HL-60 (cell line): ENCODE data around the gene MED15.
"Not testable (repeated sequence)": the region's sequence is repeated elsewhere in the genome, so short reads cannot be mapped to it uniquely, and the experiment has no call there.

Experiments used
- DNase-seq, 2 experiments: peaks; one replicate each; pipeline ENCODE4 v3.0.0-alpha.2; 2010 to 2020; ENCODE audit warnings: low read depth in 1 of 2, low spot score in 1 of 2
- H3K27ac ChIP-seq: fragments of 250-450 bp; sonication (Bioruptor Pico); replicated peaks from 2 replicates; pipeline ENCODE4 v1.5.1; 2020; ENCODE audit warnings: mild to moderate bottlenecking, moderate library complexity
- H3K27me3 ChIP-seq: fragments of 250-450 bp; sonication (Bioruptor Pico); 2 replicates; pipeline ENCODE4 v1.5.1; 2021; ENCODE audit warnings: mild to moderate bottlenecking, moderate library complexity; ENCODE audit not compliant: insufficient read depth, poor library complexity, severe bottlenecking
- H3K4me3 ChIP-seq: replicated peaks from 2 replicates; pipeline ENCODE4 v1.5.1; 2011; ENCODE audit warnings: mild to moderate bottlenecking, control low read depth, low read length; ENCODE audit not compliant: insufficient read depth
- CTCF ChIP-seq: IDR thresholded peaks from one replicate; pipeline ENCODE4 v1.5.1; 2011; ENCODE audit warnings: low read length, control low read depth, inconsistent platforms; ENCODE audit not compliant: insufficient read depth
- GABPA ChIP-seq: IDR thresholded peaks from 2 replicates; pipeline ENCODE4 v1.6.1; 2012; ENCODE audit warnings: low read depth
- POLR2AphosphoS5 ChIP-seq: IDR thresholded peaks from 2 replicates; pipeline ENCODE4 v1.6.1; 2012; ENCODE audit warnings: low read depth
- SPI1 ChIP-seq: IDR thresholded peaks from 2 replicates; pipeline ENCODE4 v1.6.1; 2012; ENCODE audit warnings: low read depth, mild to moderate bottlenecking, borderline replicate concordance
- TF ChIP-seq, protein P1 (sequence below): IDR thresholded peaks from 2 replicates; pipeline ENCODE4 v1.6.1; 2012; ENCODE audit warnings: low read depth; ENCODE audit not compliant: insufficient replicate concordance

The MED15 gene

DNA sequence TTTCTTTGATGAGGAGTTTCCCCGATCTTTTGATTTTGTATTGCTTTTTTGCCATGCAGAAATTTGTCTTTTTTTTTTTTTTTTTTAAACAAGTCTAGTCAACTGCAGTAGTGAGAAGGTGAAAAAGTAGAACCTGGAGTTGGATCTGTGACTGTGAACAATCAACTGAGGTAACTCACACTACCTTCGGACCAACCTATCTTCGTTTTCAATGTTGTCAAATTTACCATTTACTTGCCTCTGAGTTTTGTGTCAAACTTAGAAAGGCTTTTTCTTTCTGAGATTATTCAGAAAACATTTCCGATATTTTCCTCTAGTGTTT lies 32.3 kb upstream of the MED15 start:
- H3K27ac ChIP-seq = no peak overlapping the region
- TF ChIP-seq, protein P1, sequence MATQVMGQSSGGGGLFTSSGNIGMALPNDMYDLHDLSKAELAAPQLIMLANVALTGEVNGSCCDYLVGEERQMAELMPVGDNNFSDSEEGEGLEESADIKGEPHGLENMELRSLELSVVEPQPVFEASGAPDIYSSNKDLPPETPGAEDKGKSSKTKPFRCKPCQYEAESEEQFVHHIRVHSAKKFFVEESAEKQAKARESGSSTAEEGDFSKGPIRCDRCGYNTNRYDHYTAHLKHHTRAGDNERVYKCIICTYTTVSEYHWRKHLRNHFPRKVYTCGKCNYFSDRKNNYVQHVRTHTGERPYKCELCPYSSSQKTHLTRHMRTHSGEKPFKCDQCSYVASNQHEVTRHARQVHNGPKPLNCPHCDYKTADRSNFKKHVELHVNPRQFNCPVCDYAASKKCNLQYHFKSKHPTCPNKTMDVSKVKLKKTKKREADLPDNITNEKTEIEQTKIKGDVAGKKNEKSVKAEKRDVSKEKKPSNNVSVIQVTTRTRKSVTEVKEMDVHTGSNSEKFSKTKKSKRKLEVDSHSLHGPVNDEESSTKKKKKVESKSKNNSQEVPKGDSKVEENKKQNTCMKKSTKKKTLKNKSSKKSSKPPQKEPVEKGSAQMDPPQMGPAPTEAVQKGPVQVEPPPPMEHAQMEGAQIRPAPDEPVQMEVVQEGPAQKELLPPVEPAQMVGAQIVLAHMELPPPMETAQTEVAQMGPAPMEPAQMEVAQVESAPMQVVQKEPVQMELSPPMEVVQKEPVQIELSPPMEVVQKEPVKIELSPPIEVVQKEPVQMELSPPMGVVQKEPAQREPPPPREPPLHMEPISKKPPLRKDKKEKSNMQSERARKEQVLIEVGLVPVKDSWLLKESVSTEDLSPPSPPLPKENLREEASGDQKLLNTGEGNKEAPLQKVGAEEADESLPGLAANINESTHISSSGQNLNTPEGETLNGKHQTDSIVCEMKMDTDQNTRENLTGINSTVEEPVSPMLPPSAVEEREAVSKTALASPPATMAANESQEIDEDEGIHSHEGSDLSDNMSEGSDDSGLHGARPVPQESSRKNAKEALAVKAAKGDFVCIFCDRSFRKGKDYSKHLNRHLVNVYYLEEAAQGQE = no peak
- no peak for TF ChIP-seq CTCF
- TF ChIP-seq SPI1 = no peak
- TF ChIP-seq GABPA = no peak
- no peak for TF ChIP-seq POLR2AphosphoS5
- no peak overlapping the region for H3K4me3 ChIP-seq
- DNase-seq = no peak
- H3K27me3 ChIP-seq = no peaks in the 10 kb centered on the region

DNA sequence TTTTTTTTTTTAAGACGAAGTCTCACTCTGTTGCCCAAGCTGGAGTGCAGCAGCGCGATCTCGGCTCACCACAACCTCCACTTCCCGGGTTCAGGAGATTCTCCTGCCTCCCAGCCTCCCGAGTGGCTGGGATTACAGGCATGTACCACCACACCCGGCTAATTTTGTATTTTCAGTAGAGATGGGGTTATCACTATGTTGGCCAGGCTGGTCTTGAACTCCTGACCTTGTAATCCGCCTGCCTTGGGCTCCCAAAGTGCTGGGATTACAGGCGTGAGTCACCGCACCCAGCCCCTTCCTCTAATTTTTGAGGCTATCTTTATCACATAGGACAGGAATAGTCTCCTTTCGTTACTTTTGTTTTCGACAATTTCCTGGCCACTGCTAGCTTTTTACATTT lies 31.8 kb upstream of the MED15 start:
- not testable (repeated sequence) for DNase-seq, H3K4me3 ChIP-seq, H3K27ac ChIP-seq, H3K27me3 ChIP-seq

GRCh38 chr22:20478059-20478458 lies 29.4 kb upstream of the MED15 start:
- not testable (repeated sequence) for H3K27me3 ChIP-seq, DNase-seq

DNA sequence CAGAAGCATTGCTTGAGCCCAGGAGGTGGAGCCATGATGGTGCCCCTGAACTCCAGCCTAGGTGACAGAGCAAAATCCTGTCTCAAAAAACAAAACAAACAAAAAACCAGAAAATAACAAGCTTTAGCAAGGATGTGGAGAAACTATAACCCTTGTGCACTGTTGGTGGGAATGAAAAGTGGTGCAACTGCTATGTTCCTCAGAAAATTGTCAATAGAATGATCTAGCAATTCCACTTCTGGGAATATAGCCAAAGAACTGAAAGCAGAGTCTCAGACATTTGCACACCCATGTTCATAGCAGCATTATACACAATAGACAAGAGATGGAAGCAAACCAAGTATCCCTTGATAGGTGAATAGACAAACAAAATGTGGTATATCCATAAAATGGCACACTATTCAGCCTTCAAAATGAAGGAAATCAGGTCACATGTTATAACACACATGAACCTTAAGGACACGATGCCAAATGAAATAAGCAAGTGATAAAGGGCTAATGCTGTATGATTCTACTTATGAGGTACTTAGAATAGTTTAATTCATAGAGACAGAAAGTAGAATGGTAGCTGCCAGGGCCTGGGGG lies 27.7 kb upstream of the MED15 start:
- no peaks in the 10 kb centered on the region for H3K27me3 ChIP-seq
- TF ChIP-seq, protein P1 = no peak
- TF ChIP-seq POLR2AphosphoS5 = no peak
- TF ChIP-seq SPI1 = no peak
- no peak for TF ChIP-seq GABPA
- TF ChIP-seq CTCF = no peak
- DNase-seq = no peak
- H3K27ac ChIP-seq = no peak overlapping the region
- H3K4me3 ChIP-seq = no peak overlapping the region

More at GRCh38 chr22:20478059-20478458, 29.4 kb upstream of the MED15 start:
- H3K4me3 ChIP-seq, H3K27ac ChIP-seq: not testable (repeated sequence)

- not testable (repeated sequence) for H3K4me3 ChIP-seq, H3K27me3 ChIP-seq, DNase-seq, H3K27ac ChIP-seq
These were observed 24.3 kb upstream of the MED15 start for GRCh38 chr22:20483143-20483506.
